Neuronal stem cell (in vitro differentiated cells): ENCODE measurements around the gene PRSS56.

Experiments used
- DNase-seq: peaks from one replicate; pipeline ENCODE4 v3.0.0-alpha.2; 2013; ENCODE audit warnings: low spot score
- H2AFZ ChIP-seq: one replicate; pipeline ENCODE4 v1.6.1; 2013; ENCODE audit warnings: mild to moderate bottlenecking, low read length, inconsistent platforms
- H2AK5ac ChIP-seq: 2 replicates; pipeline ENCODE4 v1.6.1; 2013; ENCODE audit warnings: low read depth, mild to moderate bottlenecking, inconsistent platforms, low read length, moderate library complexity, mixed read lengths
- H2BK120ac ChIP-seq: 2 replicates; pipeline ENCODE4 v1.6.1; 2013; ENCODE audit warnings: low read depth, mild to moderate bottlenecking, inconsistent platforms, low read length, moderate library complexity, mixed read lengths
- H2BK12ac ChIP-seq: one replicate; pipeline ENCODE4 v1.6.1; 2013; ENCODE audit warnings: low read length, inconsistent platforms
- H2BK15ac ChIP-seq: 2 replicates; pipeline ENCODE4 v1.6.1; 2013; ENCODE audit warnings: mild to moderate bottlenecking, low read length, inconsistent platforms, mixed read lengths
- H2BK5ac ChIP-seq: one replicate; pipeline ENCODE4 v1.6.1; 2013; ENCODE audit warnings: inconsistent platforms, mild to moderate bottlenecking, low read length, moderate library complexity
- H3K14ac ChIP-seq: one replicate; pipeline ENCODE4 v1.6.1; 2013; ENCODE audit warnings: low read length, inconsistent platforms
- H3K18ac ChIP-seq: 2 replicates; pipeline ENCODE4 v1.6.1; 2013; ENCODE audit warnings: low read length, inconsistent platforms
- H3K23ac ChIP-seq: 2 replicates; pipeline ENCODE4 v1.6.1; 2013; ENCODE audit warnings: low read depth, mild to moderate bottlenecking, mixed read lengths, low read length, inconsistent platforms; ENCODE audit not compliant: poor library complexity
- H3K27ac ChIP-seq: replicated peaks from 3 replicates; pipeline ENCODE4 v1.5.1; 2013; ENCODE audit warnings: low read length, inconsistent platforms
- H3K27me3 ChIP-seq, 3 experiments: 2 replicates each; pipeline ENCODE4 v1.6.1; 2013; ENCODE audit warnings: low read length in 3 of 3, mild to moderate bottlenecking in 2 of 3, inconsistent platforms in 1 of 3, low read depth in 1 of 3, mixed read lengths in 1 of 3, moderate library complexity in 1 of 3; ENCODE audit not compliant: control insufficient read depth in 3 of 3, insufficient read depth in 3 of 3
- H3K36me3 ChIP-seq, 2 donors: replicated peaks in 1 of 2; 2 replicates each; pipeline ENCODE4 v1.6.1; 2013; ENCODE audit warnings: low read length in 2 of 2; ENCODE audit not compliant: control insufficient read depth in 2 of 2, insufficient read depth in 2 of 2
- H3K4ac ChIP-seq: 2 replicates; pipeline ENCODE4 v1.6.1; 2013; ENCODE audit warnings: inconsistent platforms, mild to moderate bottlenecking, low read length, moderate library complexity
- H3K4me1 ChIP-seq, 2 donors: 1 replicate in 1 of 2; 2 replicates in 1 of 2; pipeline ENCODE4 v1.6.1; 2013; ENCODE audit warnings: low read length in 2 of 2, low read depth in 1 of 2; ENCODE audit not compliant: control insufficient read depth in 2 of 2, insufficient read depth in 1 of 2
- H3K4me2 ChIP-seq: one replicate; pipeline ENCODE4 v1.6.1; 2013; ENCODE audit warnings: mild to moderate bottlenecking, low read length, inconsistent platforms; ENCODE audit not compliant: insufficient read depth, poor library complexity, severe bottlenecking
- H3K4me3 ChIP-seq, 2 donors: 2 replicates each; pipeline ENCODE4 v1.5.1; 2013; ENCODE audit warnings: low read length in 2 of 2, mild to moderate bottlenecking in 2 of 2, inconsistent platforms in 1 of 2, moderate library complexity in 1 of 2
- H3K79me1 ChIP-seq: one replicate; pipeline ENCODE4 v1.6.1; 2013; ENCODE audit warnings: low read depth, mild to moderate bottlenecking, inconsistent platforms, low read length, moderate library complexity
- H3K9ac ChIP-seq: one replicate; pipeline ENCODE4 v1.6.1; 2013; ENCODE audit warnings: mild to moderate bottlenecking, low read depth, low read length, inconsistent platforms; ENCODE audit not compliant: poor library complexity
- H3K9me3 ChIP-seq, 2 donors: replicated peaks in 1 of 2; 2 replicates each; pipeline versions ENCODE3 to v1.6.1; 2013; ENCODE audit warnings: low read length in 2 of 2, mild to moderate bottlenecking in 2 of 2, inconsistent platforms in 1 of 2, low read depth in 1 of 2, mixed read lengths in 1 of 2, moderate library complexity in 1 of 2; ENCODE audit not compliant: control insufficient read depth in 2 of 2, insufficient read depth in 1 of 2
- H4K8ac ChIP-seq: one replicate; pipeline ENCODE4 v1.6.1; 2013; ENCODE audit warnings: low read depth, mild to moderate bottlenecking, inconsistent platforms, low read length, moderate library complexity
- H4K91ac ChIP-seq: one replicate; pipeline ENCODE4 v1.6.1; 2013; ENCODE audit warnings: low read length, low read depth, mild to moderate bottlenecking, inconsistent platforms; ENCODE audit not compliant: poor library complexity
- WGBS, 2 donors: extraction: QIAGEN DNeasy Blood & Tissue Kit; methylation state at CpG; one replicate each; pipeline ENCODE4 v1.1.7; 2013; ENCODE audit warnings: missing lambda C conversion rate in 2 of 2, mixed read lengths in 1 of 2; ENCODE audit not compliant: insufficient read length in 2 of 2, insufficient replicate concordance in 1 of 2; ENCODE audit errors: extremely low coverage in 2 of 2; 5-methylcytosine and 5-hydroxymethylcytosine counted together

The PRSS56 gene

GRCh38 chr2:232515639-232516038 is 4.5 kb upstream of the PRSS56 start:
- Histone ChIP-seq H3K27me3 (peaks cover 0 to 82% (median under 1%) of the 10 kb centered on the region in 3 experiments), H3K23ac (no peak overlapping the region), H2BK5ac (no peak overlapping the region), H3K4me2 (no peak overlapping the region), H3K18ac (no peak overlapping the region), H3K9me3 (no peaks in the 10 kb centered on the region), H2AK5ac (no peak overlapping the region), H3K4me1 (peaks cover 0 to 3% of the 10 kb centered on the region in 2 donors), H2AFZ (no peak overlapping the region), H2BK12ac (no peak overlapping the region), H3K27ac (no peak overlapping the region), H2BK120ac (no peak overlapping the region), H3K9ac (no peak overlapping the region), H3K36me3 (no peaks in the 10 kb centered on the region), H4K91ac (no peak overlapping the region), H3K79me1 (peaks cover 3% of the 10 kb centered on the region), H3K4me3 (no peak overlapping the region), H2BK15ac (no peak overlapping the region), H4K8ac (no peak overlapping the region), H3K14ac (no peak overlapping the region), H3K4ac (no peak overlapping the region)
- DNase-seq, result no peak
- WGBS, 2 donors, result no CpG with 5 or more reads among the region's 7 CpGs

DNA sequence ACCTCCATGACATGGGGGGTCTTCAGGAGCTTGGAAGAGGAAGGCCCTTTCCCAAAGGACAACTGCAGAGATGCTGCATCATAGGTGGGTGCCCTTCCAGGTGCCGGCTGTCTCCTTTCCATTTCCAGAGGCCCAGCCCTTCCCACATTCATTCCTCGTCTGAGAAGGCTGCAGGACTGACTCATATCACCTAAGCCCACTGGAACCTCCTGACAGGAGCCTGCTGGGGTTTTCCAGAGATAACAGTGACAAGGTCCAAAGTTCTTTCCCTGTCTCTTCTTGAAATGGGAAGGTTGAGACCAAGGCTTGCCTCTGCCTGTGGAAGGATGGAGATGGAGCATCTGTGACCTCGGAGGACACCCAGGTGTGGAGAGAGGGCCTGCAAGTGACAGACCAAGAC is 3.6 kb upstream of the PRSS56 start:
- Histone ChIP-seq H2BK12ac (no peak overlapping the region), H3K4me2 (no peak overlapping the region), H2BK120ac (no peak overlapping the region), H4K8ac (no peak overlapping the region), H3K9me3 (no peaks in the 10 kb centered on the region), H3K23ac (no peak overlapping the region), H3K14ac (no peak overlapping the region), H3K36me3 (no peaks in the 10 kb centered on the region), H3K4me1 (peaks cover 0 to 3% of the 10 kb centered on the region in 2 donors), H3K4me3 (no peak overlapping the region), H4K91ac (no peak overlapping the region), H2BK15ac (peak overlapping the region; percentile 44), H2BK5ac (no peak overlapping the region), H3K27me3 (peaks cover 0 to 88% (median 8%) of the 10 kb centered on the region in 3 experiments), H3K9ac (no peak overlapping the region), H3K79me1 (peaks cover 3% of the 10 kb centered on the region), H3K27ac (no peak overlapping the region), H3K18ac (no peak overlapping the region), H3K4ac (no peak overlapping the region), H2AFZ (no peak overlapping the region), H2AK5ac (no peak overlapping the region)
- WGBS, 2 donors, result no CpG with 5 or more reads among the region's 3 CpGs
- DNase-seq, result no peak

DNA sequence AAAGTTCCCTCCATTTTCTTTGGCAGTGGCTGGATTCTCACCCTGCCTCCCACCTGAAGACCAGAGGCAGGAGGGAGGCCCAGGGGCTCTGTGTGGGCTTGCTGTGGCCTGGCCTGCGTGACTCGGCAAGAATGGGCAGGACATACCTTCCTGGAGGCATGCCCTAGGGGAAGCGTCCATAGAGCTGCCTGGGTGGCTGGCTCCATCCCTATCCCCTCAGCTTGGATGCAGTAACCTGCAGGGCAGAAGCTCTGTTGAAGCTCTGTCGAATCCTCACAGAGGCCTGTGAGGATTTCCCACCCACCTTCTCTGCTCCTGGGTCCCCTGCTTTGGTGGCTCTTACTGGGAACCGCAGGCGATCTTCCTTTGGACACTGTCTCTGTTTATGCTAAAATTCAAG is 1.3 kb upstream of the PRSS56 start:
- H3K27me3 ChIP-seq, result peaks cover 16 to 90% (median 30%) of the 10 kb centered on the region in 3 experiments
- no peak overlapping the region for H2AK5ac ChIP-seq
- no peak overlapping the region for H2AFZ ChIP-seq
- WGBS, 2 donors, result no CpG with 5 or more reads among the region's 6 CpGs
- H3K14ac ChIP-seq, result no peak overlapping the region
- H3K4me2 ChIP-seq, result no peak overlapping the region
- H3K4me1 ChIP-seq, result peaks cover 3 to 5% of the 10 kb centered on the region in 2 donors
- no peak overlapping the region for H2BK12ac ChIP-seq
- no peaks in the 10 kb centered on the region for H3K36me3 ChIP-seq
- H2BK15ac ChIP-seq, result no peak overlapping the region
- H3K9me3 ChIP-seq, result no peaks in the 10 kb centered on the region
- no peak overlapping the region for H3K23ac ChIP-seq
- H2BK5ac ChIP-seq, result no peak overlapping the region
- H3K4ac ChIP-seq, result no peak overlapping the region
- DNase-seq, result no peak
- H3K27ac ChIP-seq, result no peak overlapping the region
- no peak overlapping the region for H3K18ac ChIP-seq
- peaks cover 2% of the 10 kb centered on the region for H3K79me1 ChIP-seq
- no peak overlapping the region for H2BK120ac ChIP-seq
- H4K8ac ChIP-seq, result no peak overlapping the region
- H3K4me3 ChIP-seq, result no peak overlapping the region
- H4K91ac ChIP-seq, result no peak overlapping the region
- H3K9ac ChIP-seq, result no peak overlapping the region

- no peak overlapping the region for H3K4me3 ChIP-seq
- peaks cover 17 to 85% (median 33%) of the 10 kb centered on the region in 3 experiments for H3K27me3 ChIP-seq
- H3K4ac ChIP-seq, result peak overlapping the region; percentile 54
- H2BK5ac ChIP-seq, result peak overlapping the region; percentile 35
- H2AK5ac ChIP-seq, result peak overlapping the region; percentile 82
- H2BK120ac ChIP-seq, result no peak overlapping the region
- H2BK12ac ChIP-seq, result no peak overlapping the region
- H3K36me3 ChIP-seq, result no peaks in the 10 kb centered on the region
- peak overlapping the region; percentile 96 for H2BK15ac ChIP-seq
- H3K9ac ChIP-seq, result peak overlapping the region; percentile 30
- H3K18ac ChIP-seq, result peak overlapping the region; percentile 85
- H3K9me3 ChIP-seq, result no peaks in the 10 kb centered on the region
- peaks cover 6 to 7% of the 10 kb centered on the region in 2 donors for H3K4me1 ChIP-seq
- no CpG with 5 or more reads among the region's 15 CpGs for WGBS, 2 donors
- H3K4me2 ChIP-seq, result no peak overlapping the region
- no peak for DNase-seq
- H3K27ac ChIP-seq, result no peak overlapping the region
- peak overlapping the region; percentile 27 for H3K14ac ChIP-seq
- peaks cover 2% of the 10 kb centered on the region for H3K79me1 ChIP-seq
- H4K8ac ChIP-seq, result no peak overlapping the region
- H4K91ac ChIP-seq, result no peak overlapping the region
- peak overlapping the region; percentile 46 for H3K23ac ChIP-seq
- no peak overlapping the region for H2AFZ ChIP-seq
Observed at GRCh38 chr2:232520489-232520888, 301 bp downstream of the PRSS56 start.
